B cell (primary cell): ENCODE measurements around the gene CMC4. TPM values are rescaled to one million over a fixed set of nuclear protein-coding genes. Genes with fewer than 3 reads are reported as not detected.

Experiments used
- ATAC-seq: fragments of 200-7000 bp; cut with Tn5 transposase; one replicate; pipeline ENCODE4 v1.10.0; 2021; ENCODE audit warnings: low read depth, mild to moderate bottlenecking, moderate number of reproducible peaks, moderate library complexity
- CTCF ChIA-PET: fragments of 350-600 bp; sonication (Branson Sonifier 250); formaldehyde crosslinking; loops from one replicate; lab custom pipeline; 2021; ENCODE audit warnings: antibody characterized with exemption, inconsistent platforms; lab: Charles Lee
- POLR2A ChIA-PET: fragments of 350-600 bp; sonication (Branson Sonifier 250); formaldehyde crosslinking; loops from one replicate; lab custom pipeline; 2021; ENCODE audit warnings: antibody characterized with exemption; lab: Charles Lee
- DNase-seq: peaks from one replicate; pipeline ENCODE4 v3.0.0; 2013
- H2AFZ ChIP-seq: 2 replicates; pipeline ENCODE4 v1.6.1; 2012; ENCODE audit warnings: mild to moderate bottlenecking, low read depth, low read length; ENCODE audit not compliant: insufficient read depth, poor library complexity, severe bottlenecking
- H3K27ac ChIP-seq, 2 donors: 1 replicate in 1 of 2; 2 replicates in 1 of 2; pipeline ENCODE4 v1.5.1; 2012 to 2013; ENCODE audit warnings: low read length in 2 of 2, mild to moderate bottlenecking in 2 of 2, moderate library complexity in 1 of 2
- H3K27me3 ChIP-seq, 4 experiments: fragments of 200-600 bp in 1 of 4; sonication (generic) in 1 of 4; replicated peaks in 1 of 4; 1 replicate in 2 of 4; 2 replicates in 2 of 4; pipeline versions ENCODE4 v1.6.1 to v1.7.0; 2013 to 2016; ENCODE audit warnings: low read length in 3 of 4, mild to moderate bottlenecking in 2 of 4, mixed read lengths in 1 of 4, moderate library complexity in 1 of 4; ENCODE audit not compliant: insufficient read depth in 4 of 4, control insufficient read depth in 3 of 4; ENCODE audit errors: control extremely low read depth in 1 of 4
- H3K36me3 ChIP-seq, 2 experiments: replicated peaks in 1 of 2; 1 replicate in 1 of 2; 2 replicates in 1 of 2; pipeline versions ENCODE4 v1.6.1 to v1.7.1; 2013; ENCODE audit warnings: low read length in 1 of 2; ENCODE audit not compliant: insufficient read depth in 2 of 2, control insufficient read depth in 1 of 2; ENCODE audit errors: control extremely low read depth in 1 of 2, extremely low read depth in 1 of 2
- H3K4me1 ChIP-seq, 2 donors: fragments of 200-600 bp in 1 of 2; sonication (generic) in 1 of 2; 1 replicate in 1 of 2; 2 replicates in 1 of 2; pipeline versions ENCODE4 v1.5.1 to v1.6.1; 2013 to 2017; ENCODE audit warnings: low read length in 2 of 2; ENCODE audit not compliant: control insufficient read depth in 2 of 2, insufficient read depth in 2 of 2
- H3K4me2 ChIP-seq: replicated peaks from 2 replicates; pipeline ENCODE3; 2012; ENCODE audit warnings: mild to moderate bottlenecking, low read depth, low read length; ENCODE audit not compliant: poor library complexity, severe bottlenecking
- H3K4me3 ChIP-seq, 5 experiments: fragments of 200-600 bp in 1 of 5; sonication (generic) in 1 of 5; 1 replicate in 3 of 5; 2 replicates in 2 of 5; pipeline versions ENCODE4 v1.5.1 to v1.7.0; 2011 to 2016; ENCODE audit warnings: low read length in 4 of 5, mild to moderate bottlenecking in 4 of 5, low read depth in 2 of 5, control low read depth in 1 of 5, moderate library complexity in 1 of 5; ENCODE audit not compliant: insufficient read depth in 1 of 5; ENCODE audit errors: control extremely low read depth in 1 of 5, extremely low read depth in 1 of 5
- H3K79me2 ChIP-seq: fragments of 200-600 bp; sonication (generic); one replicate; pipeline ENCODE4 v1.6.0; 2016; ENCODE audit warnings: low read length; ENCODE audit not compliant: control insufficient read depth, insufficient read depth
- H3K9ac ChIP-seq: fragments of 200-600 bp; sonication (generic); 2 replicates; pipeline ENCODE4 v1.6.1; 2017; ENCODE audit warnings: mild to moderate bottlenecking, low read length, moderate library complexity
- H3K9me3 ChIP-seq, 3 donors: one replicate each; pipeline versions ENCODE4 v1.6.1 to v1.7.1; 2013; ENCODE audit warnings: low read length in 2 of 3; ENCODE audit not compliant: control insufficient read depth in 2 of 3, insufficient read depth in 1 of 3; ENCODE audit errors: control extremely low read depth in 1 of 3
- H4K20me1 ChIP-seq: 2 replicates; pipeline ENCODE4 v1.6.0; 2012; ENCODE audit warnings: mild to moderate bottlenecking, low read length; ENCODE audit not compliant: insufficient read depth, control insufficient read depth, poor library complexity, severe bottlenecking
- H3K27ac Mint-ChIP-seq: one replicate; pipeline ENCODE4 v1.8.0; 2021; ENCODE audit warnings: mixed read lengths
- H3K27me3 Mint-ChIP-seq: one replicate; pipeline ENCODE4 v1.8.0; 2021; ENCODE audit warnings: mixed read lengths
- H3K4me1 Mint-ChIP-seq: one replicate; pipeline ENCODE4 v1.8.0; 2021; ENCODE audit warnings: mixed read lengths
- H3K4me3 Mint-ChIP-seq: one replicate; pipeline ENCODE4 v1.8.0; 2021; ENCODE audit warnings: mixed read lengths
- H3K9me3 Mint-ChIP-seq: one replicate; pipeline ENCODE4 v1.8.0; 2022; ENCODE audit warnings: mixed read lengths; ENCODE audit not compliant: insufficient read depth
- CTCF ChIP-seq: fragments of 200-600 bp; IDR thresholded peaks from one replicate; pipeline ENCODE4 v1.8.0; 2022; ENCODE audit warnings: antibody characterized with exemption, mild to moderate bottlenecking
- EZH2 ChIP-seq: IDR thresholded peaks from 2 replicates; pipeline ENCODE4 v1.6.1; 2012; ENCODE audit warnings: borderline replicate concordance, low read depth, mild to moderate bottlenecking, moderate library complexity, low read length; ENCODE audit not compliant: insufficient read depth, poor library complexity, severe bottlenecking
- WGBS: methylation state at CpG from one replicate; pipeline ENCODE4 v1.1.5; 2013; ENCODE audit warnings: missing lambda C conversion rate; ENCODE audit not compliant: insufficient coverage; 5-methylcytosine and 5-hydroxymethylcytosine counted together
- intact Hi-C: fragments of 100-400 bp; cut with micrococcal nuclease; formaldehyde crosslinking; loops from one replicate; pipeline ENCODE4 v1.10.0; 2022
- polyA plus RNA-seq: library from polyadenylated mRNA; depleted of rRNA; stranded (reverse); fragments of >200 nt; gene quantifications from 2 replicates; pipeline ENCODE4 v1.2.3, GENCODE V29; 2012
- total RNA-seq, 2 donors: library from RNA; stranded (reverse); fragments of 120-200 nt in 1 of 2; gene quantifications; 1 replicate in 1 of 2; 2 replicates in 1 of 2; pipeline versions ENCODE4 v1.2.3 to v1.2.4, GENCODE V29; 2013 to 2022

CMC4 gene
- total and polyA plus RNA-seq, 2 donors (not counting 1 experiment from before 2014, with no cell fraction given) = 6.0 to 10.1 TPM

- H3K4me1 ChIP-seq = peaks cover 0 to 9% of the 10 kb centered on the region in 2 donors
- H3K79me2 ChIP-seq = no peaks in the 10 kb centered on the region
- H3K4me3 ChIP-seq = no peak overlapping the region
- DNase-seq (no peak), ATAC-seq (no peak)
- intact Hi-C loops = no loop called here
- no peaks in the 10 kb centered on the region for H4K20me1 ChIP-seq
- H3K36me3 ChIP-seq = peaks cover 0 to 23% of the 10 kb centered on the region in 2 experiments
- TF ChIP-seq CTCF (no peak), EZH2 (no peak)
- no peaks in the 10 kb centered on the region for H3K9me3 ChIP-seq
- ChIA-PET POLR2A (no interaction called here), CTCF (no interaction called here)
- H3K27me3 ChIP-seq = no peaks in the 10 kb centered on the region
- no peak overlapping the region for H3K27ac ChIP-seq
- no peak overlapping the region for H3K4me3 Mint-ChIP-seq
- H3K27me3 Mint-ChIP-seq = no peaks in the 10 kb centered on the region
- H3K4me2 ChIP-seq = no peak overlapping the region
- WGBS = 100% methylated on average over 2 of the region's 3 CpGs
- H3K4me1 Mint-ChIP-seq = peaks cover 9% of the 10 kb centered on the region
- H3K27ac Mint-ChIP-seq = peak overlapping the region; percentile 46
- H3K9ac ChIP-seq = no peak overlapping the region
- no peak overlapping the region for H2AFZ ChIP-seq
- no peaks in the 10 kb centered on the region for H3K9me3 Mint-ChIP-seq
Measured at GRCh38 chrX:155053656-155054055, 17.3 kb downstream of the CMC4 start.

- 100% methylated on average over 1 of the region's 5 CpGs for WGBS
- DNase-seq (no peak), ATAC-seq (no peak)
- no peak overlapping the region for H3K4me2 ChIP-seq
- peaks cover 8% of the 10 kb centered on the region for H3K4me1 Mint-ChIP-seq
- H3K9me3 Mint-ChIP-seq = no peaks in the 10 kb centered on the region
- peaks cover 0 to 9% of the 10 kb centered on the region in 2 donors for H3K4me1 ChIP-seq
- no peaks in the 10 kb centered on the region for H3K27me3 ChIP-seq
- intact Hi-C loops = no loop called here
- no peak for TF ChIP-seq EZH2
- no peak for TF ChIP-seq CTCF
- H2AFZ ChIP-seq = no peak overlapping the region
- ChIA-PET POLR2A (no interaction called here), CTCF (no interaction called here)
- no peak overlapping the region for H3K4me3 Mint-ChIP-seq
- H3K27ac ChIP-seq = no peak overlapping the region
- H3K79me2 ChIP-seq = no peaks in the 10 kb centered on the region
- H3K27me3 Mint-ChIP-seq = no peaks in the 10 kb centered on the region
- H3K36me3 ChIP-seq = peaks cover 0 to 23% of the 10 kb centered on the region in 2 experiments
- no peak overlapping the region for H3K9ac ChIP-seq
- no peak overlapping the region for H3K4me3 ChIP-seq
- H4K20me1 ChIP-seq = no peaks in the 10 kb centered on the region
- no peaks in the 10 kb centered on the region for H3K9me3 ChIP-seq
- no peak overlapping the region for H3K27ac Mint-ChIP-seq
Measured at GRCh38 chrX:155052738-155053498, 18.0 kb downstream of the CMC4 start.
